HG02642 (cell line): ENCODE measurements around the gene RNF141.
A peak's percentile ranks its signal among the peaks of the same experiment; 100 is the strongest.

Experiments
- ATAC-seq: cut with Tn5 transposase; IDR thresholded peaks from one replicate; pipeline ENCODE4 v1.9.1; 2021; ENCODE audit warnings: mild to moderate bottlenecking; ENCODE audit not compliant: unreplicated experiment, poor library complexity

Gene RNF141

GRCh38 chr11:10500757-10501684, 40.0 kb downstream of the RNF141 start:
- no peak for ATAC-seq

GRCh38 chr11:10499874-10500601, 40.9 kb downstream of the RNF141 start:
- ATAC-seq = no peak

- no peak for ATAC-seq
These were observed 41.5 kb downstream of the RNF141 start for GRCh38 chr11:10499452-10499851.

- no peak for ATAC-seq
These were observed 42.3 kb downstream of the RNF141 start for GRCh38 chr11:10498426-10499250.

GRCh38 chr11:10498022-10498400, 43.0 kb downstream of the RNF141 start:
- ATAC-seq = no peak

- no peak for ATAC-seq
These were observed 43.5 kb downstream of the RNF141 start for GRCh38 chr11:10497371-10498021.

- ATAC-seq = no peak
These were observed 44.6 kb downstream of the RNF141 start for GRCh38 chr11:10496296-10496936.

- ATAC-seq = no peak
These were observed 45.6 kb downstream of the RNF141 start for GRCh38 chr11:10495464-10495786.

- no peak for ATAC-seq
These were observed 46.1 kb downstream of the RNF141 start for GRCh38 chr11:10494636-10495463.

GRCh38 chr11:10493041-10493663, 47.8 kb downstream of the RNF141 start:
- no peak for ATAC-seq

- no peak for ATAC-seq
These were observed 48.9 kb downstream of the RNF141 start for GRCh38 chr11:10492084-10492483.

- no peak for ATAC-seq
These were observed 50.4 kb downstream of the RNF141 start for GRCh38 chr11:10490398-10491241.

- ATAC-seq = no peak
These were observed 51.0 kb downstream of the RNF141 start for GRCh38 chr11:10490032-10490397.

GRCh38 chr11:10488934-10489691, 51.9 kb downstream of the RNF141 start:
- peak; percentile 72 for ATAC-seq

- ATAC-seq = no peak
These were observed 52.7 kb downstream of the RNF141 start for GRCh38 chr11:10488121-10488933.

- ATAC-seq = no peak
These were observed 53.9 kb downstream of the RNF141 start for GRCh38 chr11:10487002-10487647.
